Cardiac fibroblast (primary cell): ENCODE measurements around the gene PTPN21.

Experiments used
- DNase-seq, 2 donors: peaks; one replicate each; pipeline versions ENCODE4 v3.0.0 to v3.0.0-alpha.2; 2010; ENCODE audit warnings: low read depth in 2 of 2
- H3K4me3 ChIP-seq, 2 donors: replicated peaks in 1 of 2; 1 replicate in 1 of 2; 2 replicates in 1 of 2; pipeline ENCODE4 v1.5.1; 2011; ENCODE audit warnings: low read depth in 2 of 2, low read length in 2 of 2, mild to moderate bottlenecking in 2 of 2, moderate library complexity in 1 of 2
- CTCF ChIP-seq: IDR thresholded peaks from one replicate; pipeline ENCODE4 v1.5.1; 2011; ENCODE audit warnings: low read depth, mild to moderate bottlenecking, low read length, inconsistent platforms

PTPN21 gene

GRCh38 chr14:88553886-88554456 is 836 bp downstream of the PTPN21 start:
- TF ChIP-seq CTCF, result no peak
- peak; percentile 28 to 36 for DNase-seq

GRCh38 chr14:88552876-88553275 is 1.9 kb downstream of the PTPN21 start:
- H3K4me3 ChIP-seq, result peak overlapping the region in 1 of 2 donors; percentile 73
- DNase-seq, result no peak
- no peak for TF ChIP-seq CTCF

More at GRCh38 chr14:88553886-88554456, 836 bp downstream of the PTPN21 start:
- peak overlapping the region; percentile 63 to 73 for H3K4me3 ChIP-seq

GRCh38 chr14:88551980-88552431 is 2.8 kb downstream of the PTPN21 start:
- TF ChIP-seq CTCF, result no peak
- H3K4me3 ChIP-seq, result peak overlapping the region; percentile 73 to 82
- peak; percentile 32 to 38 for DNase-seq

- peak; percentile 25 for TF ChIP-seq CTCF
- DNase-seq, result peak; percentile 91 to 92
Measured at GRCh38 chr14:88551094-88551870, 3.5 kb downstream of the PTPN21 start.

GRCh38 chr14:88550078-88550477 is 4.7 kb downstream of the PTPN21 start:
- no peak for DNase-seq
- TF ChIP-seq CTCF, result no peak
- H3K4me3 ChIP-seq, result no peak overlapping the region

More at GRCh38 chr14:88551094-88551870, 3.5 kb downstream of the PTPN21 start:
- peak overlapping the region; percentile 73 to 82 for H3K4me3 ChIP-seq

GRCh38 chr14:88547386-88547780 is 7.4 kb downstream of the PTPN21 start:
- no peak overlapping the region for H3K4me3 ChIP-seq
- DNase-seq, result no peak
- no peak for TF ChIP-seq CTCF
